NCI-H1092 treated with DMSO at 0.1 percent for 48 hours (cell line): ENCODE data around the gene AMOTL1.

Experiments
- DNase-seq: peaks from one replicate; lab custom pipeline; 2025; lab: John Stamatoyannopoulos, UW

Gene AMOTL1

DNA sequence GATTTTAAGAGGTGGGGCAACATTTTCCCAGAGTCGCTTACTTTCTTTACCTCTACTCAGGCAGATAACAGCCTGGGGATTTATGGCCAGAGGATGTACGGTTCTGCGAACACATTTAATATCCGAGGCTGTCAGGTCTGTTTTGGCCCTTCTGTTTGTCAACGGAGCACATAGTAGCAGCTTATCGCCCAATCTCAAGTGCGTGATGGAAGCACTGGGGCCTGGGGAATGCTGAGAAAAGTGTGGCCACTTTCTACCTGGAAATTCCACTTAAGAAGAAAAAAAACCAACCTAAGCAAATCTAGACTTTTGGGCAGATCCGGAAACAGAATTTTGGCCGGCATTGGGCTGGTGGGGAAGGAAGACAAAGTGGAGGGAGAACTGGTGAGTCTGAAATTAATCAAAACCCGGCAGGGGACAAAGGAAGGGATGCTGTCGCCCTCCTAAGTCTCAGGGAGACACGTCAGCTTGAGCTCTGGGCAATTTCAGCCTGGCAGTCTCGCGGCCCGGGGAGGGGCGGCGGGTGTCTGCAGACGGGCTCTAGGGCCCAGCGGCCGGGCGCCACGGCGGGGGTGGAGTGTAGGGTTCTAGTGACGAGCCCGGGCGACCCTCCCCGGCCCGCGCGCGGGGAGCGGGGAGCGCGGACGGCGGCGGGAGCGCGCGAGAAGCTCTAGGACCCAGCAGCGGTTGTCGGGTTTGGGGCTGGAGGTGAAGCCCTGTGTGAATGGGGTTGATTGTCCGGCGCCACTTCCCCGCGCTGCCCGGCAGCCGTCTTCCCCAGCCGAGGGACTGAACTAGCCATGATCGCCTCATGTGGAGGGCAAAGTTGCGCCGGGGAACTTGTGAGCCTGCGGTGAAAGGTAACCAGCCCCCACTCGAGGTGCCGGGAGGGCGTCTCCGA, at the start of gene AMOTL1:
AMOTL1 (plus strand) TSS at position 656 of the 901 bp plus-strand sequence; CDS start at position 812, 156 bp downstream.
- peak; percentile 90 for DNase-seq

GRCh38 chr11:94719876-94720275, 48.3 kb upstream of the AMOTL1 start:
- DNase-seq = no peak

- DNase-seq = no peak
Observed at GRCh38 chr11:94721565-94722292, 46.4 kb upstream of the AMOTL1 start.

GRCh38 chr11:94722735-94723134, 45.4 kb upstream of the AMOTL1 start:
- DNase-seq = no peak

DNA sequence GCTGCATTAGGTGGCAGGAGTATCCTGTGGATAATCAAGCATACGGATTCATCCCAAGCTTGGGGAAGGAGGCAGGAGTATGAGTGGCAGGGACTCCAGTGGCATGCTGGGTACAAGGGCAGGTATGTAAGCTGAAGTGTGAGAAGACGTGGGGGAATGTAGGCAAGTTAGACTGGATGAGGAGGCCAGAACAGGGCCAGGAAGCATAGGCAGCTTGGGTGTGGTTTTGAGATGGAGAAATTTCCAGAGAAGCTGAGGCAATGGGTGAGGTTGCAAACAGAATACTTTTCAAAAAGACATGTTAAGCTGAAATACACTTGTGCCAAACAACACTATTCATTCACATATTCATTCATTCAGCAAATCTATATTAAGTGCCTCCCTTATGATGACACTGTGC, 43.1 kb upstream of the AMOTL1 start:
- DNase-seq = no peak

DNA sequence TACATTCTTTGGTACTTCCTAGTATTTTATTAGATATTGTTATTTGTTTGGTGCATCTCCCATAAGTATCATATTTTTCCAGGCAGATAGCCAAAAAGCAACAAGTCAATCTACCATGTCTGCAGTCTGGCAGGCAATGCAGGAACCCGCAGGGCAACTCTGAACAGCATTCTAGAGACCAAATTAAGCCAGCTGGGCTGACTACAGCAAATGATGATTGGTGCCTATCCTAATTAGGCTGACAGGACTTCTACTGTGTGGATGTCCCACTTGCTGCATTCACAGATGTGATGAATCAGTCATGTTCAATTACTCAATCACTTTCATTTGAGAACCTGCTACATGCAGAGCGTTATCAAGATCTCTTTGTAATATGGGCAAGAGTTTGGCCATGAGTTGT, 40.3 kb upstream of the AMOTL1 start:
- DNase-seq = no peak

DNA sequence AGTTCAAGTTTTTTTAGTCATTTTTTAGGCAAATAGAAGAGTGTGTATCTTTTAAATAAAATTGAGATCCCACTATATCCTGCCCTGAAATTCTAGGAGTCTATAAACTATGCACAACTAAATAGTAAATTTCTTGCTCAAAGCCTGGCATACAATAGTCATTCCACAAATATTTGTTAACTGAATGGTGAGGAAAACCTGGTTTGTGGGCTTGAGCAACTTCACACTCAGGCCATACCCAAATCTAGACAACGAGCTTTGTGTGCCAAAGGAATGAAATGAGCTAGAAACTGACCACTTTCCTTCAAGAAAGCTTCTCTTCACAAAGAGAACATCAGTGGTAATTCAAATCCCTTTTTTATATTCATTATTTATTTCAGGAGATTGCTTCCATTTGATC, 39.6 kb upstream of the AMOTL1 start:
- DNase-seq = no peak

- DNase-seq = no peak
Observed at GRCh38 chr11:94728966-94729751, 39.0 kb upstream of the AMOTL1 start.

DNA sequence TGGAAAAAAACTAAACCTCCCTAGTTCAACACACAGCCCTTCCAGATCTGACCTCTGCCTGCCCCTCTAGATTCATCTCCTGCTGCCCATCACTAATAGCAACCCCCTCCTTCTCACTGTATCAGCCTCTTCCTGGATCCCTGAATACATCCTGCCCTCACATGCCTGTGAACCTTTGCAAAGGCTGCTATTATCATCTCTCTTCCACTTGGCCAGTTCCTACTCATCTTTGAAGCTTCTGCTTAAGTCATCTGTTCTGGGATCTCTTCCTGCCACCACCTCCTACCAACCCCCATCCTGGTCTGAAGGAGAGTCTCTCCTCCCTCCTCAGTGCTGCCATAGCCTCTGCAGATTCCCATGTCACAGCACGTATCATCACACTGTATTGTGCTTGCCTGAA, 38.0 kb upstream of the AMOTL1 start:
- DNase-seq = no peak

- peak; percentile 17 for DNase-seq
Observed at GRCh38 chr11:94731880-94732601, 36.1 kb upstream of the AMOTL1 start.

DNA sequence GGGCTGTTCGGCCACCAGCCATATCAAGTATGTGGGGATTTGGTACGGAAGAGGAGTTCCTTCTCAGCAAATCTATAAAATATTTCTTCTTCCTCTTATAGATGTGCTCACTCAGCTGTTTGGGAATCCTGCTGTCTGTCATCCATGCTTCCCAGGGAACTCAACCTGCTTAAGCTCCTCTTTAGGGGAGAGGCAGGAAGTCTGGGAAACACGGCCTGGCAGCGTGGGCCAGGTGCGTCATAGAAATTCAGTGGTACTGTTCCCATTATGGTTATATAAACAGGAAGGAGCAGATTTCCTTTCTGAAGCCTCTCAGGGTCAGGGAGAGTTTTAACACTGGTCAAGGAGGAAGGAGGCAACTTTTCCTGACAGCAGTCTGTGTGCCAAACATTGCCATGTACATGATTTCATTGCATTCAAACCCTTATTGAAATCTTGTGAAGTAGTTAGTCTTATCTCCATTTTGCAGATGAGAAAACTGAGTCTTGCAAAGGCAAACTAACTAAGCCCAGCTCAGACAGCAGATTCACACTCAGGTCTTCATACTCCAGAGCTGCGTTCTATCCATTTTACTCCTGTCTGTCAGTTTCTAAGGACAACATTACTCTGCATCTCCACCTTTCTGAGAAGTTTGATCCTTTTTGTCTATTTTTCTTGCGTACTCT, 35.4 kb upstream of the AMOTL1 start:
- DNase-seq = no peak

DNA sequence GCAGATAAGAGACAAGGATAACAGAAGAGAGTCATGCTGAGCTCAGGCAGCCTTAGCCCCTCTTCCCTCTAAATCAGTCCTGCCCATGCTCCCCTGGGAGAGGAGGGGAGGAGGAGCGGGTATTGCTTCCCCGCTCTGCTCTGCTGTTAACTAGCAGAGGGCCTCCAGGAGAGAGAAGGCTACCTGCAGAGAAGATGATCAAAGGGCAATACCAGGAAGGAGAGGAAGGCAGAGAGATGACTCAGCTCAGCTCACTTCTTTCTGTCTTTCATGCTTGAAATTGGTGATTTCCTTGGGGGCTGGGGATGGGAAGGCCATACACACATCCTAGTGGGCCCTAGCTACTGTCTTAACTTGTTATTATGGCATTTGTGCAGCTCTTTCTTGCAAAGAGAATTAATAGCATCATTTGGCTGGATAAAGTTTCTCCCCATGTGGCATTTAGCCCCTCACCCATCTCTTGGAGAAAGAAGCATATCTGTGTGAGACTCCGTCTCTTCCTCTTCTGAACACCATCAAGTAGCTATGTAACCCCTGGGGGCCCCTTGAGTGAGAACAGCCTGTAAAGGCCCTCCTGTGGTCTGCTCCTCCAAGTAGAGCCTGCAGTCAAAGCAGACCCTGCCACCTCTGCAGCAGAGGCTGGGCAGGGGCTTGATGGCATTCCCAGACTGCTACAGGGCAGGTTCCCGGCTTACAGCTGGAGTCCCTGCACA, 33.4 kb upstream of the AMOTL1 start:
- no peak for DNase-seq

DNA sequence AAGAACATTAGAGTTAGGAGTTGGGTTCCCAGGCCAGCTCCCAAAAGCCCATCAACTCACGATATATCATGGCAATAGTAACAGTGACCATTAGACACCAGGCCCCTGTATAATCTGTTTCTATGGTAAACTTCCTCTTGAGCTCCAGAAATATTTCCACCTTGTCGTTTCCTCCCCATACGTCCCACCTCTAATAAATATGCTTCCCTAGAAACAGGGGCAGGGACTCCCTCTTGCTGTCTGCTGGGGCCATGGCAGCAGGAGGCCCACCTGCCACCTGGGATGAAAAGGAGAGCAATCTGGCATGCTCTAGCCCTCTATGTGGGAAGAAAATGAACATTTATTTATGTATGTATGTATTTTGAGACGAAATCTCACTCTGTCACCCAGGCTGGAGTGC, 32.2 kb upstream of the AMOTL1 start:
- no peak for DNase-seq

GRCh38 chr11:94737171-94737611, 31.0 kb upstream of the AMOTL1 start:
- DNase-seq = no peak

- DNase-seq = no peak
Observed at GRCh38 chr11:94738746-94739145, 29.4 kb upstream of the AMOTL1 start.

GRCh38 chr11:94739331-94739730, 28.8 kb upstream of the AMOTL1 start:
- no peak for DNase-seq

DNA sequence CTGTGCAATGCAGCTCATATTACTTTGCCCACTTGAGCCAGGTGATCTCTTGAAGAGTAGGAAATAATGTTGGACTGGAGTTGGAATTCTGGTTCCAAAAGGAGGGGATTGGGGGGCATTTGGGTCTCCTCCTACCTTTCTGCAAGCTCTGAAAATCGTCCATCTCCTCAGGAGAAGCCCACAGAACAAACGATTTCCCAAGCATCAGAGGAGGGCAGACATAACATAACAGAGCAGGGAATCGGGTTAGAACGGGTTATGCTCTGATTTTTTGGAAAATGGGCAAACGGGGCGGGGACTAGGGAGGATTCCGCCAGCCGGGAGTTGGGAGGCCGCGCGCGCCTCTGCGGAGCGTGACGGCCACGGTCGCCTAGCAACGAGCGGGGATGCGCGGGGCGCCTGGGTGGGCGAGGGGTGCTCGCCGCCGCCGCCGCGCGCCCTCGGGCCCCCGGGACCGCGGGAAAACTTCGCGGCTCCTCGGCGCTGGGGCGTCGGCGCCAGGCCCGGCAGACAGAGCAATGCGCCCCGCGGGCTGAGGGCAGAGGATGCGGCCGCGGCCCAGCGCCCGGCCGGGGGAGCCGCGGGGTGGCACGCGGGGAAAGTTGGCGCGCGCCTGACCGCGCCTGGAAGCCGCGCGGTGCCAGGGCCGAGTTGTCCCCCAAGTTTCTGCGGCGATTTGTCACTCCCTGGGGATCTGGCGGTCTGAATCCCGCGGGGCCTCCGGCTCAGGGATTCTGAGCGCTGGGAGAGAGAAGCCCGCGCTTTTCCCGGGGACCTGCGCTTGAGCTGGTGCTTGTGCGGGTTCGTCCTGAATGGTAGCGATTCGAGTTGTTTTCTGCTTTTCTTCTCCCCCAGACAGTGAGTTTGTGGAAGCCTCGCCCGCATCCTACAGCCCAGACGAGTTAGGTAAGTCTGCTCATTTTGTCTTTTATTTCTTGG, 27.8 kb upstream of the AMOTL1 start:
- peak; percentile 80 for DNase-seq

GRCh38 chr11:94741022-94741679, 27.0 kb upstream of the AMOTL1 start:
- peak; percentile 82 for DNase-seq

DNA sequence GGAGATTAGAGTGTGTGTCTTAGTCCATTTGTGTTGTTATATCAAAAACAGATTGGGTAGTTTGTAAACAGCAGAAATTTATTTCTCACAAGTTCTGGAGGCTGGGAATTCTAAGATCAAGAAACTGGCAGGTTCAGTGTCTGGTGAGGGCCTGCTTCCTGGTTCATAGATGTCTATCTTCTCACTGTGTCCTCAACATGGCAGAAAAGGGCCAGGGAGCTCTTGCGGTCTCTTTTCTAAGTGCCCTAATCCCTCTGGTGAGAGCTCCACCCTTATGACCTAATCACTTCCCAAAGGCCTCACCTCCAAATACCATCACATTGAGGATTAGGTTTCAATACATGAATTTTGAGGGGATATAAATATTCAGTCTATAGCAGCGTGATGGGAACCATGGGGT, 25.5 kb upstream of the AMOTL1 start:
- no peak for DNase-seq
